OCI-LY1 (cell line): ENCODE data around the gene DMRTC2.

Experiments used
- H2AFZ ChIP-seq: fragments of 200-600 bp; sonication (generic), shearing (Covaris generic); 2 replicates; pipeline ENCODE4 v1.6.0; 2014; ENCODE audit warnings: antibody characterized with exemption, mild to moderate bottlenecking, low read length
- H3F3A ChIP-seq: fragments of 200-600 bp; sonication (generic), shearing (Covaris generic); 2 replicates; pipeline ENCODE4 v1.6.0; 2014; ENCODE audit warnings: mild to moderate bottlenecking, antibody characterized with exemption, low read length, moderate library complexity; ENCODE audit not compliant: insufficient read depth
- H3K27ac ChIP-seq: fragments of 200-600 bp; sonication (generic); 2 replicates; pipeline ENCODE4 v1.5.1; 2014; ENCODE audit warnings: low read length, mixed run types, mild to moderate bottlenecking, low read depth; ENCODE audit not compliant: poor library complexity, severe bottlenecking
- H3K27me3 ChIP-seq: fragments of 200-600 bp; sonication (generic); 2 replicates; pipeline ENCODE4 v1.6.0; 2014; ENCODE audit warnings: antibody characterized with exemption, mild to moderate bottlenecking, low read length, moderate library complexity; ENCODE audit not compliant: insufficient read depth
- H3K36me3 ChIP-seq: fragments of 200-600 bp; sonication (generic); 2 replicates; pipeline ENCODE4 v1.6.1; 2014; ENCODE audit warnings: mild to moderate bottlenecking, antibody characterized with exemption, low read length, moderate library complexity, mixed read lengths; ENCODE audit not compliant: insufficient read depth
- H3K4me1 ChIP-seq: fragments of 200-600 bp; sonication (generic); 2 replicates; pipeline ENCODE4 v1.5.1; 2014; ENCODE audit warnings: mild to moderate bottlenecking, low read length, moderate library complexity; ENCODE audit not compliant: insufficient read depth, severe bottlenecking
- H3K4me2 ChIP-seq: fragments of 200-600 bp; sonication (generic), shearing (Covaris generic); 2 replicates; pipeline ENCODE4 v1.6.1; 2014; ENCODE audit warnings: low read length
- H3K4me3 ChIP-seq: fragments of 200-600 bp; sonication (generic); 2 replicates; pipeline ENCODE4 v1.5.1; 2014; ENCODE audit warnings: low read length, low read depth, mild to moderate bottlenecking, mixed read lengths; ENCODE audit not compliant: poor library complexity, severe bottlenecking
- H3K79me2 ChIP-seq: fragments of 200-600 bp; shearing (Covaris generic); 2 replicates; pipeline ENCODE4 v1.6.1; 2016; ENCODE audit warnings: mixed run types, low read length, mixed read lengths; ENCODE audit not compliant: insufficient read depth
- H3K9ac ChIP-seq: fragments of 200-600 bp; sonication (generic), shearing (Covaris generic); 2 replicates; pipeline ENCODE4 v1.6.1; 2014; ENCODE audit warnings: mild to moderate bottlenecking, low read length, mixed read lengths
- H3K9me2 ChIP-seq: fragments of 200-600 bp; sonication (generic), shearing (Covaris generic); 2 replicates; pipeline ENCODE4 v1.6.1; 2014; ENCODE audit warnings: low read depth, mild to moderate bottlenecking, low read length, mixed read lengths
- H3K9me3 ChIP-seq: fragments of 200-600 bp; shearing (Covaris generic); 2 replicates; pipeline ENCODE4 v1.6.1; 2014; ENCODE audit warnings: low read length, mixed read lengths
- H4K20me1 ChIP-seq: fragments of 200-600 bp; sonication (generic), shearing (Covaris generic); 2 replicates; pipeline ENCODE4 v1.6.0; 2016; ENCODE audit warnings: mild to moderate bottlenecking, low read length; ENCODE audit not compliant: insufficient read depth
- CTCF ChIP-seq: fragments of 200-600 bp; sonication (generic), shearing (Covaris generic); IDR thresholded peaks from 2 replicates; pipeline ENCODE4 v1.5.1; 2017; ENCODE audit warnings: mild to moderate bottlenecking, antibody characterized with exemption, low read length, moderate library complexity, mixed read lengths
- EZH2 ChIP-seq: fragments of 200-600 bp; sonication (generic), shearing (Covaris generic); IDR thresholded peaks from 2 replicates; pipeline ENCODE4 v1.8.0; 2017; ENCODE audit warnings: borderline replicate concordance, mixed run types, mild to moderate bottlenecking, antibody characterized with exemption, low read length, moderate library complexity, mixed read lengths

Gene DMRTC2

GRCh38 chr19:41850381-41850780 lies 5.5 kb downstream of the DMRTC2 start:
- Histone ChIP-seq H3K9me2 (no peaks in the 10 kb centered on the region), H3K9me3 (no peaks in the 10 kb centered on the region), H3K4me1 (no peaks in the 10 kb centered on the region), H3K4me3 (no peak overlapping the region), H3K27ac (no peak overlapping the region), H3K4me2 (no peak overlapping the region), H3K9ac (no peak overlapping the region), H4K20me1 (no peaks in the 10 kb centered on the region), H2AFZ (no peak overlapping the region), H3K79me2 (no peaks in the 10 kb centered on the region), H3K36me3 (no peaks in the 10 kb centered on the region), H3K27me3 (no peaks in the 10 kb centered on the region; the same call in 1 of the 2 replicates), H3F3A (no peaks in the 10 kb centered on the region)
- no peak for TF ChIP-seq CTCF
- no peak for TF ChIP-seq EZH2

- Histone ChIP-seq H2AFZ (no peak overlapping the region), H3K9me2 (no peaks in the 10 kb centered on the region), H3K9ac (no peak overlapping the region), H3K27ac (no peak overlapping the region), H3F3A (no peaks in the 10 kb centered on the region), H3K4me3 (no peak overlapping the region), H3K4me2 (no peak overlapping the region), H3K79me2 (no peaks in the 10 kb centered on the region), H4K20me1 (no peaks in the 10 kb centered on the region), H3K27me3 (no peaks in the 10 kb centered on the region; the same call in 1 of the 2 replicates), H3K4me1 (no peaks in the 10 kb centered on the region), H3K36me3 (no peaks in the 10 kb centered on the region), H3K9me3 (no peaks in the 10 kb centered on the region)
- TF ChIP-seq CTCF, result no peak
- TF ChIP-seq EZH2, result no peak
Observed at GRCh38 chr19:41851456-41851855, 6.6 kb downstream of the DMRTC2 start.

- H3K9me3 ChIP-seq, result no peaks in the 10 kb centered on the region
- no peaks in the 10 kb centered on the region; the same call in 1 of the 2 replicates for H3K27me3 ChIP-seq
- H3K4me3 ChIP-seq, result no peak overlapping the region
- no peaks in the 10 kb centered on the region for H3K9me2 ChIP-seq
- no peaks in the 10 kb centered on the region for H3K36me3 ChIP-seq
- no peak overlapping the region for H2AFZ ChIP-seq
- no peaks in the 10 kb centered on the region for H3F3A ChIP-seq
- H3K9ac ChIP-seq, result no peak overlapping the region
- no peaks in the 10 kb centered on the region for H4K20me1 ChIP-seq
- H3K4me2 ChIP-seq, result no peak overlapping the region
- no peaks in the 10 kb centered on the region for H3K4me1 ChIP-seq
- no peaks in the 10 kb centered on the region for H3K79me2 ChIP-seq
- TF ChIP-seq EZH2 (no peak), CTCF (no peak)
- no peak overlapping the region for H3K27ac ChIP-seq
Observed at GRCh38 chr19:41853344-41853743, 8.5 kb downstream of the DMRTC2 start.
